MM.1S (cell line): ENCODE data around the gene FBXO44.

Experiments
- DNase-seq: peaks from one replicate; pipeline ENCODE4 v3.0.0-alpha.2; 2015
- H2AFZ ChIP-seq: fragments of 300-600 bp; sonication (generic); 2 replicates; pipeline ENCODE4 v1.6.0; 2016; ENCODE audit warnings: antibody characterized with exemption, low read length
- H3F3A ChIP-seq: fragments of 300-600 bp; sonication (generic); 2 replicates; pipeline ENCODE4 v1.6.1; 2016; ENCODE audit warnings: mild to moderate bottlenecking, antibody characterized with exemption, low read length, moderate library complexity, mixed read lengths; ENCODE audit not compliant: insufficient read depth
- H3K27ac ChIP-seq: fragments of 300-600 bp; sonication (generic); 2 replicates; pipeline ENCODE4 v1.5.1; 2016; ENCODE audit warnings: mild to moderate bottlenecking, low read length
- H3K27me3 ChIP-seq: fragments of 300-600 bp; sonication (generic); replicated peaks from 2 replicates; pipeline ENCODE4 v1.6.0; 2016; ENCODE audit warnings: low read length; ENCODE audit not compliant: insufficient read depth
- H3K36me3 ChIP-seq: fragments of 300-600 bp; sonication (generic); replicated peaks from 2 replicates; pipeline ENCODE4 v1.6.1; 2016; ENCODE audit warnings: mild to moderate bottlenecking, low read length, mixed read lengths; ENCODE audit not compliant: insufficient read depth
- H3K4me1 ChIP-seq: fragments of 300-600 bp; sonication (generic); 2 replicates; pipeline ENCODE4 v1.6.1; 2016; ENCODE audit warnings: low read length, mixed read lengths
- H3K4me2 ChIP-seq: fragments of 300-600 bp; sonication (generic); 2 replicates; pipeline ENCODE4 v1.6.0; 2016; ENCODE audit warnings: low read depth, low read length
- H3K4me3 ChIP-seq: fragments of 300-600 bp; sonication (generic); 2 replicates; pipeline ENCODE4 v1.5.1; 2016; ENCODE audit warnings: low read length, mixed read lengths
- H3K79me2 ChIP-seq: fragments of 300-600 bp; sonication (generic); 2 replicates; pipeline ENCODE4 v1.6.1; 2016; ENCODE audit warnings: mixed run types, low read length, mixed read lengths
- H3K9ac ChIP-seq: fragments of 300-600 bp; sonication (generic); 2 replicates; pipeline ENCODE4 v1.6.1; 2016; ENCODE audit warnings: low read length, mixed read lengths
- H3K9me2 ChIP-seq: fragments of 300-600 bp; sonication (generic); replicated peaks from 2 replicates; pipeline ENCODE4 v1.6.1; 2016; ENCODE audit warnings: mild to moderate bottlenecking, low read length, mixed read lengths; ENCODE audit not compliant: insufficient read depth
- H3K9me3 ChIP-seq: fragments of 300-600 bp; sonication (generic); replicated peaks from 2 replicates; pipeline ENCODE4 v1.6.1; 2016; ENCODE audit warnings: mild to moderate bottlenecking, low read length, mixed read lengths; ENCODE audit not compliant: insufficient read depth
- H4K20me1 ChIP-seq: fragments of 300-600 bp; sonication (generic); 2 replicates; pipeline ENCODE4 v1.6.1; 2016; ENCODE audit warnings: mild to moderate bottlenecking, low read length, moderate library complexity, mixed read lengths; ENCODE audit not compliant: insufficient read depth
- EZH2 ChIP-seq: fragments of 300-600 bp; sonication (generic); optimal IDR thresholded peaks from 2 replicates; pipeline ENCODE3; 2017; ENCODE audit warnings: low read depth, mild to moderate bottlenecking, antibody characterized with exemption, low read length, mixed read lengths
- EZH2phosphoT487 ChIP-seq: fragments of 300-600 bp; sonication (generic); IDR thresholded peaks from 2 replicates; pipeline ENCODE4 v1.6.1; 2018; ENCODE audit warnings: antibody characterized with exemption, low read length
- TF ChIP-seq, protein P1 (sequence below): fragments of 300-600 bp; sonication (generic); IDR thresholded peaks from 2 replicates; pipeline ENCODE4 v1.5.1; 2016; ENCODE audit warnings: antibody characterized with exemption, low read length, mixed read lengths

Gene FBXO44

DNA sequence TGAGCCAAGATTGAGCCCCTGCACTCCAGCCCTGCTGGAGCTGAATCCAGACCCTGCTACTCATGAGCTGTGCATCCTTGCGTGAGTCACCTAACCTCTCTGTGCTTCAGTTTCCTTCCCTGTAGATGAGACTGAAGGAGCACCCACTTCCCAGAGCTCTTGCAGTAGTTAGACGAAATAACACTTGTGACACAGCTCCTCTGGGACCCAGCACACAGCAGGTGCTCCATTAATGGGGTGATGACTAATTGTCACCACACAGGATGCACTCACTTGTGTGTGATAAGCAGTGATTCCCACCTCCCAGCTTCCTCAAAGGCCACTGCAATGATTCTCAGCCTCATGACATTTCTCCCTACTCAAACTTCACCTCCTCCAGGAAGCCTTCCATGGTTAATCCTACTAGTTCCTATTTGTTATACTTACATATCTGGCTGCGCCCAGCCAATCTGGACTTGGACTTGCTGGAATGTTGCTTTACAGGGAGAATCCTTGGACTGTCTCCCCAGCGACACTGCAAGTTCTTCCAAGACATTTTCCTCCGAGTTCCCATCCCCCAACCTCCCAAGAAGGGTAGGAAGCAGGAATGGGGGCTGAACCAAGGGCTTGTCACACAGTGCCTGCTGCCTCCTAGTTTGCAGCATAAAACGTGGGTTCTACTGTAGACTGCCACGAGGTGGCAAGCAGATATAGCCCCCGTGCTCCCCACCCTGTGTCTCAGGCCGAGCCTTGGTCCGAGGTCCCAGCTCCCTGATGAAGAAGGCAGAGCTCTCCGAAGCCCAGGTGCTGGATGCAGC, 54.1 kb downstream of the FBXO44 start:
- no peaks in the 10 kb centered on the region for H3F3A ChIP-seq
- no peak overlapping the region for H3K4me2 ChIP-seq
- TF ChIP-seq EZH2 (no peak), EZH2phosphoT487 (no peak)
- TF ChIP-seq, protein P1, sequence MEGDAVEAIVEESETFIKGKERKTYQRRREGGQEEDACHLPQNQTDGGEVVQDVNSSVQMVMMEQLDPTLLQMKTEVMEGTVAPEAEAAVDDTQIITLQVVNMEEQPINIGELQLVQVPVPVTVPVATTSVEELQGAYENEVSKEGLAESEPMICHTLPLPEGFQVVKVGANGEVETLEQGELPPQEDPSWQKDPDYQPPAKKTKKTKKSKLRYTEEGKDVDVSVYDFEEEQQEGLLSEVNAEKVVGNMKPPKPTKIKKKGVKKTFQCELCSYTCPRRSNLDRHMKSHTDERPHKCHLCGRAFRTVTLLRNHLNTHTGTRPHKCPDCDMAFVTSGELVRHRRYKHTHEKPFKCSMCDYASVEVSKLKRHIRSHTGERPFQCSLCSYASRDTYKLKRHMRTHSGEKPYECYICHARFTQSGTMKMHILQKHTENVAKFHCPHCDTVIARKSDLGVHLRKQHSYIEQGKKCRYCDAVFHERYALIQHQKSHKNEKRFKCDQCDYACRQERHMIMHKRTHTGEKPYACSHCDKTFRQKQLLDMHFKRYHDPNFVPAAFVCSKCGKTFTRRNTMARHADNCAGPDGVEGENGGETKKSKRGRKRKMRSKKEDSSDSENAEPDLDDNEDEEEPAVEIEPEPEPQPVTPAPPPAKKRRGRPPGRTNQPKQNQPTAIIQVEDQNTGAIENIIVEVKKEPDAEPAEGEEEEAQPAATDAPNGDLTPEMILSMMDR, result no peak
- H3K27me3 ChIP-seq, result peaks cover 90% of the 10 kb centered on the region
- H3K9ac ChIP-seq, result no peak overlapping the region
- no peaks in the 10 kb centered on the region for H3K9me2 ChIP-seq
- H3K4me3 ChIP-seq, result no peak overlapping the region
- H3K27ac ChIP-seq, result no peak overlapping the region
- no peaks in the 10 kb centered on the region for H3K79me2 ChIP-seq
- H2AFZ ChIP-seq, result no peak overlapping the region
- DNase-seq, result no peak
- no peaks in the 10 kb centered on the region for H3K36me3 ChIP-seq
- no peaks in the 10 kb centered on the region for H3K9me3 ChIP-seq
- H4K20me1 ChIP-seq, result no peaks in the 10 kb centered on the region
- H3K4me1 ChIP-seq, result no peaks in the 10 kb centered on the region

DNA sequence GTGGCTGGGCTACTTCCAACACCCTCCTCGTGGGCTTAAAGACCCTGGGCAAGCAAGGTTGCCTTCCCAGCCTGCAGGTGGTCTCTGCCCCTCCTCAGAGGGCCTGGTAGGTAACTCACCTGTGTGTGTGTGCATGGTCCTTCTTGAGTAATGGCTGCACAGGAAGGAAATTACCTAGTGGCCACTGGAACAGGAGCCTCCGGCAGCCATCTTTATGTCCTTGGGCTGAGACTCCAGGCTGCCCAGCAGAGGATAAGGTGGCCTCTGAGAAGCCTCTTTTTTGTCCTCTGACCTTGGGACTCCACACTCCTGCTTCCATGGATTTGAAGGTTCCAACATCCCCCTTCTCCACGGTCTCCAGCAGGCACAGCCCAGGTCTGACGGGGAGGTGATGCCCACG, 56.8 kb downstream of the FBXO44 start:
- no peaks in the 10 kb centered on the region for H3F3A ChIP-seq
- H3K27me3 ChIP-seq, result peaks cover 90% of the 10 kb centered on the region
- H3K9ac ChIP-seq, result no peak overlapping the region
- DNase-seq, result no peak
- no peaks in the 10 kb centered on the region for H3K9me2 ChIP-seq
- TF ChIP-seq, protein P1, result no peak
- no peak for TF ChIP-seq EZH2phosphoT487
- no peak for TF ChIP-seq EZH2
- no peaks in the 10 kb centered on the region for H3K79me2 ChIP-seq
- H3K9me3 ChIP-seq, result no peaks in the 10 kb centered on the region
- H4K20me1 ChIP-seq, result no peaks in the 10 kb centered on the region
- H2AFZ ChIP-seq, result no peak overlapping the region
- H3K27ac ChIP-seq, result no peak overlapping the region
- no peaks in the 10 kb centered on the region for H3K4me1 ChIP-seq
- no peak overlapping the region for H3K4me2 ChIP-seq
- H3K36me3 ChIP-seq, result no peaks in the 10 kb centered on the region
- H3K4me3 ChIP-seq, result no peak overlapping the region

GRCh38 chr1:11712285-11712684, 57.6 kb downstream of the FBXO44 start:
- Histone ChIP-seq H3K4me3 (no peak overlapping the region), H3K27me3 (peaks cover 90% of the 10 kb centered on the region), H3K4me2 (no peak overlapping the region), H4K20me1 (no peaks in the 10 kb centered on the region), H3K9ac (no peak overlapping the region), H3F3A (no peaks in the 10 kb centered on the region), H2AFZ (no peak overlapping the region), H3K27ac (no peak overlapping the region), H3K9me2 (no peaks in the 10 kb centered on the region), H3K9me3 (no peaks in the 10 kb centered on the region), H3K36me3 (no peaks in the 10 kb centered on the region), H3K4me1 (no peaks in the 10 kb centered on the region), H3K79me2 (no peaks in the 10 kb centered on the region)
- DNase-seq, result no peak
- no peak for TF ChIP-seq EZH2phosphoT487
- no peak for TF ChIP-seq EZH2
- TF ChIP-seq, protein P1, result no peak
